Keratinocyte (primary cell): ENCODE results near the gene PKP4. TPM values are rescaled to one million over a fixed set of nuclear protein-coding genes. Genes with fewer than 3 reads are reported as not detected.

Source experiments
- DNase-seq: peaks from one replicate; pipeline ENCODE4 v3.0.0-alpha.2; 2011; ENCODE audit warnings: low read depth, missing footprints, low spot score
- FAIRE-seq: peaks from 2 replicates; lab custom pipeline; 2011; peaks lifted over from hg19 to GRCh38; lab: Jason Lieb, UNC
- H2AFZ ChIP-seq: 2 replicates; pipeline ENCODE4 v1.6.0; 2012; ENCODE audit warnings: low read length, control low read depth, inconsistent platforms; ENCODE audit not compliant: control insufficient read depth
- H3K27ac ChIP-seq: 2 replicates; pipeline ENCODE4 v1.5.1; 2011; ENCODE audit warnings: low read length; ENCODE audit not compliant: control insufficient read depth, insufficient read depth
- H3K27me3 ChIP-seq: 3 replicates; pipeline ENCODE4 v1.6.0; 2011; ENCODE audit warnings: low read length; ENCODE audit not compliant: control insufficient read depth, insufficient read depth; ENCODE audit errors: extremely low read depth
- H3K36me3 ChIP-seq, 2 experiments: 2 replicates in 1 of 2; 3 replicates in 1 of 2; pipeline ENCODE4 v1.5.1; 2011; ENCODE audit warnings: low read length in 2 of 2, mild to moderate bottlenecking in 1 of 2; ENCODE audit not compliant: control insufficient read depth in 2 of 2, insufficient read depth in 2 of 2; ENCODE audit errors: extremely low read depth in 1 of 2
- H3K4me1 ChIP-seq: 3 replicates; pipeline ENCODE4 v1.5.1; 2011; ENCODE audit warnings: low read length; ENCODE audit not compliant: control insufficient read depth, insufficient read depth; ENCODE audit errors: extremely low read depth
- H3K4me2 ChIP-seq: 3 replicates; pipeline ENCODE4 v1.6.0; 2011; ENCODE audit warnings: low read depth, low read length; ENCODE audit not compliant: control insufficient read depth, insufficient read depth; ENCODE audit errors: extremely low read depth
- H3K4me3 ChIP-seq, 3 experiments: fragments of 200-600 bp in 1 of 3; sonication (generic) in 1 of 3; 2 replicates in 2 of 3; 3 replicates in 1 of 3; pipeline ENCODE4 v1.5.1; 2011 to 2016; ENCODE audit warnings: low read length in 3 of 3, mild to moderate bottlenecking in 3 of 3, control low read depth in 2 of 3, inconsistent platforms in 1 of 3, low read depth in 1 of 3, mixed read lengths in 1 of 3, mixed run types in 1 of 3, moderate library complexity in 1 of 3; ENCODE audit not compliant: control insufficient read depth in 2 of 3, insufficient read depth in 2 of 3; ENCODE audit errors: extremely low read depth in 1 of 3
- H3K79me2 ChIP-seq: 2 replicates; pipeline ENCODE4 v1.6.0; 2012; ENCODE audit warnings: low read length; ENCODE audit not compliant: control insufficient read depth, insufficient read depth
- H3K9ac ChIP-seq: 3 replicates; pipeline ENCODE4 v1.6.0; 2011; ENCODE audit warnings: low read length; ENCODE audit not compliant: control insufficient read depth, insufficient read depth; ENCODE audit errors: extremely low read depth
- H3K9me1 ChIP-seq: 3 replicates; pipeline ENCODE4 v1.6.0; 2011; ENCODE audit warnings: low read length; ENCODE audit not compliant: control insufficient read depth, insufficient read depth; ENCODE audit errors: extremely low read depth
- H3K9me3 ChIP-seq: 2 replicates; pipeline ENCODE4 v1.5.1; 2012; ENCODE audit warnings: low read depth, low read length; ENCODE audit not compliant: control insufficient read depth
- H4K20me1 ChIP-seq: 3 replicates; pipeline ENCODE4 v1.6.0; 2011; ENCODE audit warnings: low read length; ENCODE audit not compliant: control insufficient read depth, insufficient read depth; ENCODE audit errors: extremely low read depth
- CTCF ChIP-seq, 3 experiments: IDR thresholded peaks in 1 of 3; conservative IDR thresholded peaks in 1 of 3; optimal IDR thresholded peaks in 1 of 3; 2 replicates in 2 of 3; 3 replicates in 1 of 3; pipeline versions ENCODE3 to v1.5.1; 2011; ENCODE audit warnings: low read length in 3 of 3, mild to moderate bottlenecking in 3 of 3, moderate library complexity in 2 of 3, control low read depth in 1 of 3, inconsistent platforms in 1 of 3; ENCODE audit not compliant: insufficient read depth in 2 of 3; ENCODE audit errors: extremely low read depth in 1 of 3
- EZH2 ChIP-seq: IDR thresholded peaks from one replicate; pipeline ENCODE4 v1.6.1; 2012; ENCODE audit warnings: inconsistent platforms, mild to moderate bottlenecking, low read length, moderate library complexity
- dilution Hi-C: fragments of 300-500 bp; cut with MboI; formaldehyde crosslinking; loops from one replicate; pipeline ENCODE4 v1.7.0; 2020; ENCODE audit warnings: low sequenced_read_pairs; ENCODE audit not compliant: extremely low pct_ligation_motif_present
- polyA plus RNA-seq, 5 experiments: library from polyadenylated mRNA; depleted of rRNA in 3 of 5; stranded (reverse) in 3 of 5; stranded (forward) in 1 of 5; unstranded in 1 of 5; fragments of >200 nt; gene quantifications; 1 replicate in 1 of 5; 2 replicates in 3 of 5; 3 replicates in 1 of 5; pipeline versions ENCODE4 v1.2.1 to v1.2.3, GENCODE V29; 2011 to 2012; ENCODE audit warnings: missing spikeins in 2 of 5, low read depth in 1 of 5, low replicate concordance in 1 of 5

The PKP4 gene
- polyA plus RNA-seq, 1 donor (not counting 4 experiments of a cell fraction or from before 2014, with no cell fraction given), result 43.8 TPM

GRCh38 chr2:158686210-158686691 lies 229.5 kb downstream of the PKP4 start:
- TF ChIP-seq EZH2 (no peak), CTCF (optimal IDR thresholded peaks at IDR 0.05 in 1 of 3, IDR thresholded peaks at IDR 0.05 in 1 of 3, conservative IDR thresholded peaks at IDR 0.05 in 1 of 3; ENCODE audit: extremely low read depth in 1 of 3, insufficient read depth in 2 of 3, low read length in 3 of 3) (no peak)
- no peaks in the 10 kb centered on the region for H3K9me1 ChIP-seq
- H3K27me3 ChIP-seq, result no peaks in the 10 kb centered on the region
- no peak for DNase-seq
- no peaks in the 10 kb centered on the region for H3K9me3 ChIP-seq
- H4K20me1 ChIP-seq, result no peaks in the 10 kb centered on the region
- no peak overlapping the region for H3K27ac ChIP-seq
- no peak overlapping the region for H3K4me2 ChIP-seq
- H2AFZ ChIP-seq, result no peak overlapping the region
- H3K4me1 ChIP-seq, result peaks cover 12% of the 10 kb centered on the region
- dilution Hi-C loops, result no loop called here
- no peak overlapping the region for H3K4me3 ChIP-seq
- H3K9ac ChIP-seq, result no peak overlapping the region
- H3K79me2 ChIP-seq, result no peaks in the 10 kb centered on the region
- no peak for FAIRE-seq
- no peaks in the 10 kb centered on the region for H3K36me3 ChIP-seq

- dilution Hi-C loops, result no loop called here
- FAIRE-seq, result no peak
These were observed 230.6 kb downstream of the PKP4 start for GRCh38 chr2:158687315-158687714.

More at GRCh38 chr2:158687315-158687714, 230.6 kb downstream of the PKP4 start:
- Histone ChIP-seq H4K20me1 (no peaks in the 10 kb centered on the region), H3K4me1 (peaks cover 12% of the 10 kb centered on the region), H3K27ac (no peak overlapping the region), H3K9ac (no peak overlapping the region), H3K27me3 (peaks cover 3% of the 10 kb centered on the region), H3K9me1 (no peaks in the 10 kb centered on the region), H3K79me2 (no peaks in the 10 kb centered on the region), H3K36me3 (no peaks in the 10 kb centered on the region), H3K9me3 (no peaks in the 10 kb centered on the region), H2AFZ (no peak overlapping the region), H3K4me3 (no peak overlapping the region), H3K4me2 (no peak overlapping the region)
- DNase-seq, result no peak
- no peak for TF ChIP-seq EZH2
- TF ChIP-seq CTCF (optimal IDR thresholded peaks at IDR 0.05 in 1 of 3, IDR thresholded peaks at IDR 0.05 in 1 of 3, conservative IDR thresholded peaks at IDR 0.05 in 1 of 3; ENCODE audit: extremely low read depth in 1 of 3, insufficient read depth in 2 of 3, low read length in 3 of 3), result no peak
